Breast epithelium (tissue), 3 donors: ENCODE data around the gene IL12RB2.

Source experiments
- POLR2A ChIP-seq: fragments of 450-650 bp; IDR thresholded peaks from one replicate; pipeline ENCODE4 v1.6.1; 2016; ENCODE audit warnings: antibody characterized with exemption, mild to moderate bottlenecking, moderate library complexity
- POLR2AphosphoS5 ChIP-seq, 3 donors: sonication (generic); formaldehyde crosslinking; IDR thresholded peaks; one replicate each; pipeline ENCODE4 v1.6.1; 2017; ENCODE audit warnings: antibody characterized with exemption in 3 of 3
- TF ChIP-seq, protein P1 (sequence below), 3 donors: fragments of 450-650 bp; IDR thresholded peaks; one replicate each; pipeline ENCODE4 v1.5.1; 2016 to 2017; ENCODE audit warnings: antibody characterized with exemption in 3 of 3, mild to moderate bottlenecking in 3 of 3, moderate library complexity in 3 of 3

DNA sequence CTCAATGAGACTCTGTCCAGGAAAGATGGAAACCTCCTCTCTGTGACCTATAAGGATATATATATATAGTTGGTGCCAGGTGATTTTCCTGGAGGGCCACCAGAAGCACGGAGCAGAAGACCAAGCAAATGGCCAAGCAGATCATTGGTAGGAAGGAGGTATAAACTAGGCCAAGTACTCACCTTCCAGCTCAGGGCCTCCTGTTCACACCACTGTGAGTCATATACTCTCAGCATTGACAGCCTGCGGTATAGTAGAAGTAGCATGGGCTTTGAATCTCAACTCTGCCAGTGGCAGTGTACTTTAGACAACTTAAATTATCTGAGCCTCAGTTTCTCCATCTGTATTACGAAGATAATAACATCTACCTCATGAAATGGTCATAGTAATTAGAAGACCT lies 15.4 kb downstream of the IL12RB2 start:
- TF ChIP-seq, protein P1, sequence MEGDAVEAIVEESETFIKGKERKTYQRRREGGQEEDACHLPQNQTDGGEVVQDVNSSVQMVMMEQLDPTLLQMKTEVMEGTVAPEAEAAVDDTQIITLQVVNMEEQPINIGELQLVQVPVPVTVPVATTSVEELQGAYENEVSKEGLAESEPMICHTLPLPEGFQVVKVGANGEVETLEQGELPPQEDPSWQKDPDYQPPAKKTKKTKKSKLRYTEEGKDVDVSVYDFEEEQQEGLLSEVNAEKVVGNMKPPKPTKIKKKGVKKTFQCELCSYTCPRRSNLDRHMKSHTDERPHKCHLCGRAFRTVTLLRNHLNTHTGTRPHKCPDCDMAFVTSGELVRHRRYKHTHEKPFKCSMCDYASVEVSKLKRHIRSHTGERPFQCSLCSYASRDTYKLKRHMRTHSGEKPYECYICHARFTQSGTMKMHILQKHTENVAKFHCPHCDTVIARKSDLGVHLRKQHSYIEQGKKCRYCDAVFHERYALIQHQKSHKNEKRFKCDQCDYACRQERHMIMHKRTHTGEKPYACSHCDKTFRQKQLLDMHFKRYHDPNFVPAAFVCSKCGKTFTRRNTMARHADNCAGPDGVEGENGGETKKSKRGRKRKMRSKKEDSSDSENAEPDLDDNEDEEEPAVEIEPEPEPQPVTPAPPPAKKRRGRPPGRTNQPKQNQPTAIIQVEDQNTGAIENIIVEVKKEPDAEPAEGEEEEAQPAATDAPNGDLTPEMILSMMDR (IDR thresholded peaks at IDR 0.05), result no peak
- TF ChIP-seq POLR2AphosphoS5 (IDR thresholded peaks at IDR 0.05), result no peak
- no peak for TF ChIP-seq POLR2A
